HUES6 (cell line): ENCODE data around the gene ETV5.

Experiments
- H3K27ac ChIP-seq: 2 replicates; pipeline ENCODE4 v1.7.0; 2013; ENCODE audit warnings: low read depth, mild to moderate bottlenecking, low read length, inconsistent platforms
- H3K27me3 ChIP-seq: 2 replicates; pipeline ENCODE4 v1.6.1; 2013; ENCODE audit warnings: low read length; ENCODE audit not compliant: control insufficient read depth, insufficient read depth
- H3K36me3 ChIP-seq: 2 replicates; pipeline ENCODE4 v1.6.1; 2013; ENCODE audit warnings: low read length; ENCODE audit not compliant: control insufficient read depth, insufficient read depth
- H3K4me1 ChIP-seq: 2 replicates; pipeline ENCODE4 v1.6.1; 2013; ENCODE audit warnings: low read length; ENCODE audit not compliant: control insufficient read depth, insufficient read depth
- H3K4me3 ChIP-seq: 2 replicates; pipeline ENCODE4 v1.5.1; 2013; ENCODE audit warnings: low read depth, low read length
- H3K9ac ChIP-seq: one replicate; pipeline ENCODE4 v1.6.1; 2013; ENCODE audit warnings: mild to moderate bottlenecking, low read length
- H3K9me3 ChIP-seq: 2 replicates; pipeline ENCODE4 v1.6.1; 2013; ENCODE audit warnings: low read depth, low read length; ENCODE audit not compliant: control insufficient read depth, insufficient read depth

ETV5 gene

GRCh38 chr3:186067360-186068242 is 41.3 kb downstream of the ETV5 start:
- Histone ChIP-seq H3K4me1 (no peaks in the 10 kb centered on the region), H3K4me3 (no peak overlapping the region)

DNA sequence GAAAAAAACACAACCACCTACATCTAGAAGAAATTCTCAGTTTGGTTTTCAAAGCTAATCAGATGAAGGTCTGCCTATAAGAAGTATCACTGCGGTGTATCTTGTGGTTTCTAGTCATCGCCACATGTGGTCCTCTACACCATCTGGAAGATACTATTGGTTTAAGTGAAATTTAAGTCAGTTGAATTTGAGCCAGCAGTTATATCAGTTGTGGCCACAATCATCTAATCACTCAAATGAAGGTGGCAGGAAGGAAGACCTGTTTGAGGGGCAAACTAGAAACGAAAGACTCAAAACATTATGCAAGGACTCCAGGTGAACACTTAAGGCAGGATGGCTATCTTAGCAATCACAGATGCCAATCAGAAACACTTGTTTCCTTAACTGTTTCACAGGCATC is 48.7 kb downstream of the ETV5 start:
- no peaks in the 10 kb centered on the region for H3K9me3 ChIP-seq
- peaks cover 18% of the 10 kb centered on the region for H3K4me1 ChIP-seq
- no peak overlapping the region for H3K27ac ChIP-seq
- no peaks in the 10 kb centered on the region for H3K27me3 ChIP-seq
- H3K36me3 ChIP-seq, result peaks cover 68% of the 10 kb centered on the region
- no peak overlapping the region for H3K4me3 ChIP-seq
- H3K9ac ChIP-seq, result no peak overlapping the region

More at GRCh38 chr3:186067360-186068242, 41.3 kb downstream of the ETV5 start:
- no peak overlapping the region for H3K9ac ChIP-seq
- no peaks in the 10 kb centered on the region for H3K9me3 ChIP-seq
- no peaks in the 10 kb centered on the region for H3K27me3 ChIP-seq
- H3K27ac ChIP-seq, result no peak overlapping the region
- peaks cover 35% of the 10 kb centered on the region for H3K36me3 ChIP-seq

GRCh38 chr3:186059192-186059591 is 49.7 kb downstream of the ETV5 start:
- no peaks in the 10 kb centered on the region for H3K9me3 ChIP-seq
- no peak overlapping the region for H3K27ac ChIP-seq
- H3K4me1 ChIP-seq, result peaks cover 22% of the 10 kb centered on the region
- no peak overlapping the region for H3K9ac ChIP-seq
- H3K4me3 ChIP-seq, result no peak overlapping the region
- H3K27me3 ChIP-seq, result no peaks in the 10 kb centered on the region
- peaks cover 67% of the 10 kb centered on the region for H3K36me3 ChIP-seq

DNA sequence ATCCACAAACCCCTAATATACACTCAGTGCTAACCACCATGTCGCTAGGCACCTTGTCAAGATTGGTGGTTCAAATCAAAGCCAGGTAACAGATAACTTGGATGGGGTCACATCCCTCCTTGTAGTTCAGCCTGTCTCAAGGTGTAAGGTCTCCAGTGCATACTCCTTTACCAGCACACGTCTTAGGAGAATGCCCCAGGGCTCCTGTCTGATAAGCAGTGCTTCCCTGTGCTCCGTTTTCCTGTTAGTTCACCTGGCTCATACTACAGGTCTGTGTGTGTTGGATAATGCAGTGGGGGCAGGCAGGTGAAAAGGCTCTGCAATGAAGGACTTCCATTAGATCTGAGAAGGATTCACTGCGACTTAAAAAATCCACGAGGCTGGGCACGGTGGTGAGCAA is 50.7 kb downstream of the ETV5 start:
- Histone ChIP-seq H3K4me3 (no peak overlapping the region), H3K9me3 (no peaks in the 10 kb centered on the region), H3K9ac (no peak overlapping the region), H3K27ac (0 out of 2 replicates have a peak overlapping the region, but pooled peaks have one; percentile 15), H3K27me3 (no peaks in the 10 kb centered on the region), H3K36me3 (peaks cover 65% of the 10 kb centered on the region), H3K4me1 (peaks cover 24% of the 10 kb centered on the region)

DNA sequence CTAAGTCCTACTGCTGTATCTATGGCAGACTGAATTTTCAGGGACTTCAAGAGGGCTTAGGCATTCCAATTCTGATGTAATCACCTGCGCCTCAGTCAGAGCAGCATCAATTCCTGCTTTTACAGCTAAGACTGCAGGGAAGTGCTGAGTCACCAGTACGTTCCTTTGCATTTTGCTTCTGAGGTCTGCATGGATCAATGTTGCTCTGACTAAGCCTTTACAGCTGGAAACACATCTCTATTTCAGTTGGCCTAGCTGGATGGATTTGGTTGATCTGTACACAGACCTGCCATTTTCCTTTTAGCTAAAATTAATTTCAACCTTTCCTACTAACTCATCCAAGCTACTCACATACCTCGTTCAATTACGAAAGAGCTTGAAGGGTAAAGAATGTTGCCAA is 51.3 kb downstream of the ETV5 start:
- H3K27me3 ChIP-seq, result no peaks in the 10 kb centered on the region
- peaks cover 24% of the 10 kb centered on the region for H3K4me1 ChIP-seq
- no peak overlapping the region for H3K4me3 ChIP-seq
- peaks cover 65% of the 10 kb centered on the region for H3K36me3 ChIP-seq
- no peaks in the 10 kb centered on the region for H3K9me3 ChIP-seq
- no peak overlapping the region for H3K9ac ChIP-seq
- peak overlapping the region; percentile 32 for H3K27ac ChIP-seq

- H3K27ac ChIP-seq, result no peak overlapping the region
- H3K36me3 ChIP-seq, result peaks cover 75% of the 10 kb centered on the region
- no peaks in the 10 kb centered on the region for H3K27me3 ChIP-seq
- H3K4me3 ChIP-seq, result no peak overlapping the region
- no peaks in the 10 kb centered on the region for H3K9me3 ChIP-seq
- peaks cover 21% of the 10 kb centered on the region for H3K4me1 ChIP-seq
- H3K9ac ChIP-seq, result no peak overlapping the region
Measured at GRCh38 chr3:186054792-186055352, 54.0 kb downstream of the ETV5 start.

DNA sequence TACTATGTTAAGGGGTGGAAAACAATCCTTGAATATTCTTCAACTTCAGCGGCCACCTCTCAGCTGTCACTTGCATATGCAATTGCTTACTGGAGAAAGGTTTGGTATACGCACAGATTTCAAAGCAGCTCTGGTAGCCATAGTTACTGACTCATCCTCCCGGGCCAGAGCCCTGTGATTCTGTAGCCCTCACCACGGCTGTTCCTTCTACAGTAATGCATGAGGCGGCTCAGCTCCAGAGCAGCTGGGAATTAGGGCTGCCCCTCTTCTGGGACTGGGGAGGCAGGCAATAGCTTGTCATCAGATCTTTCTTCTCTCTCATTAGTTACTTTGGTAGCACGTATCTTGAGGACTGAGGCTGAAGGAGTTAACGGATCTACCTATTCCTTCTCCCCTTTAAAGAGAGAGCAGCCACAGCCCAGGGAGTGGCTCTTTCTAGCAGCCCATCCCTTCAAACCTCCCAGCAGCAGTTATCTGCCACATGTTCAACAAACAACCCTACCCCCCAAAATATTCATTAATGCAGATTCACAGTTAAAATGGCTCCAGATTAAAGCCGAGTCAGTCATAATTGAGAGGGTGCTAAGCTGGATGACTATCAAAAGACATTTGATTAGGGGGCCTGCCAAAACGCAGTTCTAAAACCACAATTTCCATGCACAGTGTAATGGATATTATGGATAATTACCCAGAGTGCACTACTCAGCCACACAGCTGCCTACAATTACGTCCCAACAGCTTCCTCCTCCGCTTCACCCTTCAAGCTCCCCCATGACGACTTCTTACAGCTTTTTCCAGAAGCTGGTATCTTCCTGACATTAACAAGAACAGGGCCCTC is 54.7 kb downstream of the ETV5 start:
- Histone ChIP-seq H3K36me3 (peaks cover 77% of the 10 kb centered on the region), H3K27me3 (no peaks in the 10 kb centered on the region), H3K9ac (no peak overlapping the region), H3K4me3 (no peak overlapping the region), H3K27ac (no peak overlapping the region), H3K4me1 (peaks cover 21% of the 10 kb centered on the region), H3K9me3 (no peaks in the 10 kb centered on the region)

DNA sequence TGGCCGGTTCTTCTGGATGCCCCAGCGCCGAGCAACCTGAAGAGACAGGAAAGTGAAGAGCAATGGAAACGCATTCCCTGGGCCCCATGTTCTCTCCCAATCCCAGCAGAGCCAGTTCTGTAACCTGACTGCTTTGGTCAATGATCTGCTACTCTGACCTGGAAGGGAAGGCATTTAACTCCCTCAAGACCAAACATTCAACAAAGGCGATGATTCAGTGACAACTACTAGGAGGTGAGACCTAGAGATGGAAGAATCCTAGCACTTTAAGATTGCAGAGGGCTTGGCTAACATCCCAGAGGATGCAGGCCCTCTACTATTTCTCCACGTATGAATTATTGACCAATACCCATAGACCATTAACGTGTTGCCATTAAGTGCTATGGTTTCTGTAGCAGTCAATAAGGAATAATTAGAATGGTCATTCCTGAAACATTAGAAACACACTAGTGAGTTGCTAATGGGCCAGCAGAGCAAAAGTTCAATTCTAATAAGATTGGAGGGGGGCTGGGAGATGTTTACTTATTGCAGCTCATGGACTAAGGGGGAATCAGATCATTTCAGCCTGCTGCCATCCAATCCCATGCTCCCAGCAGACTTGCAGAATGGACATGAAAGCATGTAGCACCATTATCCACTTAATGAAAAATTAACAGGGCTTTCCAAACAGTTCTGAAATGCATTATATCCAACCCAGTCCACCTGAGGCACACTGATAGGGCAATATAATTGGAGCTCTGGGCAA is 56.6 kb downstream of the ETV5 start:
- Histone ChIP-seq H3K4me3 (no peak overlapping the region), H3K27ac (no peak overlapping the region), H3K4me1 (peaks cover 10% of the 10 kb centered on the region), H3K36me3 (peaks cover 84% of the 10 kb centered on the region), H3K27me3 (no peaks in the 10 kb centered on the region), H3K9ac (no peak overlapping the region), H3K9me3 (no peaks in the 10 kb centered on the region)

- Histone ChIP-seq H3K9ac (no peak overlapping the region), H3K27ac (no peak overlapping the region), H3K36me3 (peaks cover 65% of the 10 kb centered on the region), H3K27me3 (no peaks in the 10 kb centered on the region), H3K4me3 (no peak overlapping the region), H3K4me1 (peaks cover under 1% of the 10 kb centered on the region), H3K9me3 (no peaks in the 10 kb centered on the region)
Measured at GRCh38 chr3:186049001-186049400, 59.9 kb downstream of the ETV5 start.

- Histone ChIP-seq H3K36me3 (peaks cover 59% of the 10 kb centered on the region), H3K9ac (no peak overlapping the region), H3K9me3 (no peaks in the 10 kb centered on the region), H3K27ac (no peak overlapping the region), H3K4me3 (no peak overlapping the region), H3K4me1 (no peaks in the 10 kb centered on the region), H3K27me3 (no peaks in the 10 kb centered on the region)
Measured at GRCh38 chr3:186048119-186048518, 60.8 kb downstream of the ETV5 start.
